HG03095 (cell line): Measurements from ENCODE around the gene STEAP3.

Experiments used
- ATAC-seq: cut with Tn5 transposase; IDR thresholded peaks from one replicate; pipeline ENCODE4 v1.9.1; 2021; ENCODE audit warnings: moderate library complexity; ENCODE audit not compliant: unreplicated experiment

The STEAP3 gene

GRCh38 chr2:119290859-119291587 is 67.4 kb downstream of the STEAP3 start:
- ATAC-seq: no peak

GRCh38 chr2:119291588-119292167 is 68.0 kb downstream of the STEAP3 start:
- ATAC-seq: no peak

- no peak for ATAC-seq
Measured at GRCh38 chr2:119292226-119292625, 68.6 kb downstream of the STEAP3 start.

- no peak for ATAC-seq
Measured at GRCh38 chr2:119293254-119293653, 69.6 kb downstream of the STEAP3 start.

- no peak for ATAC-seq
Measured at GRCh38 chr2:119293900-119294299, 70.3 kb downstream of the STEAP3 start.

- ATAC-seq: no peak
Measured at GRCh38 chr2:119294671-119295070, 71.0 kb downstream of the STEAP3 start.

- ATAC-seq: no peak
Measured at GRCh38 chr2:119295688-119296375, 72.2 kb downstream of the STEAP3 start.

- ATAC-seq: no peak
Measured at GRCh38 chr2:119301413-119301812, 77.8 kb downstream of the STEAP3 start.

GRCh38 chr2:119304847-119305246 is 81.2 kb downstream of the STEAP3 start:
- no peak for ATAC-seq

- no peak for ATAC-seq
Measured at GRCh38 chr2:119305497-119306195, 82.0 kb downstream of the STEAP3 start.

GRCh38 chr2:119306196-119306590 is 82.6 kb downstream of the STEAP3 start:
- ATAC-seq: no peak

- no peak for ATAC-seq
Measured at GRCh38 chr2:119307419-119308140, 83.9 kb downstream of the STEAP3 start.

- ATAC-seq: no peak
Measured at GRCh38 chr2:119308793-119309330, 85.2 kb downstream of the STEAP3 start.

- ATAC-seq: no peak
Measured at GRCh38 chr2:119311371-119311770, 87.7 kb downstream of the STEAP3 start.

GRCh38 chr2:119311831-119312230 is 88.2 kb downstream of the STEAP3 start:
- ATAC-seq: no peak
